HG03432 (cell line): ENCODE data around the gene GP1BA.

ENCODE experiments used
- ATAC-seq: cut with Tn5 transposase; IDR thresholded peaks from one replicate; pipeline ENCODE4 v1.9.1; 2021; ENCODE audit warnings: mild to moderate bottlenecking, moderate library complexity; ENCODE audit not compliant: unreplicated experiment

GP1BA gene

DNA sequence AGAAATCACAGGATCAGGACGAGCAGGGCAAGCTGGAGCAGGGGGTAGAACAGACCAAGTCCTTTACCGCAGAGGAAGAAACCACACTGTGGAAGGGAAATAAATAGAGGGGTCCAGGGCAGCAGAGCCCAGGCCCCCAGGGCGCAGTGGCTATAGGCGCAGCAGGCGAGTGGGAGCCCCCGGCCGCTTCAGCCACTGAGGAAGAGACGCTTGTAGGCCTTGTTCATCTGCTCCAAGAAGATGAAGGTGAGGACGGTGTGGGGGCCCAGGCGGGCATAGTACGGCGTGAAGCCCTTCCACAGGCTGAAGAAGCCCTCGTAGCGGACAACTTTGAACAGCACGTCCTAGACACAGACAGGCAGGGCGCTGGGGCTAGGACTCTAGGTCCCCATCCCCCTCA lies 5.5 kb downstream of the GP1BA start:
- ATAC-seq: no peak

- no peak for ATAC-seq
Observed at GRCh38 chr17:4938069-4938491, 6.0 kb downstream of the GP1BA start.

DNA sequence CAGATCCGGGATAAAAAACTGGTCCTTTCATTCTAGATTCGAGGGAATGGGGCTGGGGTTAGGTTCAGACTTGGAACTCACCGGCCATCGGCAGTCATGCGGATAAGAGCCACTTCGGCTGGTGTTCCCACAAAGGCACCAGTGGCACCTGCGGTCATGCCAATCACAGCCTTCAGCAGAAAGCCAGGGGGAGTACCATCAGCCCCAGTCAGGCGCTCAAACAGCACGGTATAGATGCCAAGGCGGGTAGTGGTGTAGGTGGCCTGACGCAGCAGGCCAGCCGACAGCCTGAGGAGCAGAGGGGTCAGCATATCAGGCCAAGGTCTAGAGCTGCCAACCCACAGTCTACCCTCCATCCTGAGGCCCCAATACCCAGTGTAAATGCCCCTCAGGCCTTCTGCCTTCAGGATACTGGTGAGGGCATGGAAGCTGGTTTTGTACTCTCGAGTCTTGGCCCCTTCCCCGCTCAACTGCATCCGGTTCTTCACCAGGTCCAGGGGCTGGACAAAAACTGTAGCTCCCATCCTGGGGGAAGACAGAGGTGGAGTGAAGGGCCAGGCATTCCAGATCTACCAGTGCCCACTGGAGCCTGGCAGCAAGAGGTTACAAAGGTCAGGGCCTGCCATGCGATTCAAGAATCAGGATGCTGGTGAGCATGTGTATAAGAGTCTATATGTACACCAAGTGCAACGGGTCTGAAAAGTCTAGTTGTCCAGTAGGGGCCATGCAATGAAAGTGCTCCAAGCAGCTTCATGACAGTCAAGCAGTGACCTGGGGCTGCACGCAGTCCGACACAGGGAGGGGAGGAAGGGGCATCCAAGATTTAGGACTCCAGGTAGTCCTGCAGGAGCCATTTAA lies 6.8 kb downstream of the GP1BA start:
- ATAC-seq: no peak

GRCh38 chr17:4939546-4939795 lies 7.4 kb downstream of the GP1BA start:
- ATAC-seq: peak; percentile 13

DNA sequence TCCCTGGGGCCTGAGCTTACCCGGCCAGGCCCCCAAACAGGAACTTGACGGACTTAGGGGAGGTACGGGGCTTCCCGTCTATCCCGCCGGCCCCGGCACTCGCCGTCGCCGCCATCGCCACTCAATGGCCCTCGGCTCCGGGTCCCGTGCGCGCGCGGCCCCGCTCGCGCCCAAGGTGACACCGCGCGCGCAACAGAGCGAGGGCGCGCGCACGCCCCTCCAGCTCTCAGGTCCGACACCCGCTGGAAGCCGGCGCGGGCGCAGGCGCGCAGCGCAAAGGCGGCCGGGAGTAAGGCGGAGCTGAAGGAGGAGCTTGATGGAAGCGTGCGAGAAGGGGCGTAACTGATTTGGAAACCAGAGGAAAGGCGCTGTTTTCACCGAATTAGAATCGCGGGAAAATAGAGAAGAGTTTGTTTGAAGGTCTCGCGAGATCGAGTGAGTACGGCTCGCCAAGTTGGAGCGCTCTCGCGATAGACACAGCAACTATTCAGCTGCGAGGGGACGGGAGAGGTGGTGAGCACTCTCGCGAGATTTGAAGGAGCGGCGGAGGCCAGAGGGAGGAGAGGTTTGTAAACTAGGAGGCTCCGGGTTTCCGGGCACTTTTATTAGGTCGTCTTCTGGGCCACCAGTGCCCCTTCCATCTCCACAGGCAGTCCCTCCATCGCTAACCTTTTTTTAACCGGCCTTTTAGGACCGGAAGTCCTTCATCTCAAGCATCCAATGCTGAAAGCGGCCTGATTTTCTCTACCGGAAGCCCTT lies 7.9 kb downstream of the GP1BA start, which contains the start of the genes RNF167 and SLC25A11:
TSS of gene RNF167 (plus strand) at position 473 of the 759 bp plus-strand sequence. CDS start 642 bp downstream, outside the sequence.
TSS of gene SLC25A11 (minus strand) at position 251 of the 759 bp plus-strand sequence. CDS start at position 115, 136 bp downstream.
- ATAC-seq: peak; percentile 77

DNA sequence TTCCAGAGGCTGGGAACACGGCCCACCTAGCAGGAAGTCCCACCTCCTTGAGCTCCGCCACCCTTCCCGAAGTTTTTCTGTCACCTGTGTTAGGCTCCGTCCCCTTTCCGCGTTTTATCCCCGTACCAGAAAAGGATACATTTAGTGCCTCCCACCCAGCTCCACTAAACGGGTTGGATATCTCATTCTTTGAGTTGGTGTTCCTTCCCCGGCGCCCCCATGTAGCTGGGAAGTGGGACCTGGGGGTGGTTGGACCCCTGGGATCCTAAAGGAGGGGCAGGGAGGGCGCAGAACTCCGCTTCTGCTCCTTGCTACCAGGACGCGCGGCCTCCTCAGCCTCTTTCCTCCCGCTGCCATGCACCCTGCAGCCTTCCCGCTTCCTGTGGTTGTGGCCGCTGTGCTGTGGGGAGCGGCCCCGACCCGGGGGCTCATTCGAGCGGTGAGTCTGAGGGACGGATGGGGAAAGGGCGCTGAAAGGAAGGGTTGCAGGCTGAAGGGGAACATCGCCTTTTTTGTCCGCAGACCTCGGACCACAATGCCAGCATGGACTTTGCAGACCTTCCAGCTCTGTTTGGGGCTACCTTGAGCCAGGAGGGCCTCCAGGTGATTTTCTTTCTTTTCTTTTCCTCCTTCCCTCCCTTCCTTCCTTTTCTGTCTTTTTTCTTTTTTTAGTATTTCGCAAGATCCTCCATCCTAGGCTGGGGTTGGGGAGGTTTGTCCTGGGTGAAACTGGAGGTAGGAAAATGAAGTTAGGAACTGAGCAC lies 8.7 kb downstream of the GP1BA start:
- ATAC-seq: no peak

- ATAC-seq: no peak
Observed at GRCh38 chr17:4941319-4941610, 9.2 kb downstream of the GP1BA start.

DNA sequence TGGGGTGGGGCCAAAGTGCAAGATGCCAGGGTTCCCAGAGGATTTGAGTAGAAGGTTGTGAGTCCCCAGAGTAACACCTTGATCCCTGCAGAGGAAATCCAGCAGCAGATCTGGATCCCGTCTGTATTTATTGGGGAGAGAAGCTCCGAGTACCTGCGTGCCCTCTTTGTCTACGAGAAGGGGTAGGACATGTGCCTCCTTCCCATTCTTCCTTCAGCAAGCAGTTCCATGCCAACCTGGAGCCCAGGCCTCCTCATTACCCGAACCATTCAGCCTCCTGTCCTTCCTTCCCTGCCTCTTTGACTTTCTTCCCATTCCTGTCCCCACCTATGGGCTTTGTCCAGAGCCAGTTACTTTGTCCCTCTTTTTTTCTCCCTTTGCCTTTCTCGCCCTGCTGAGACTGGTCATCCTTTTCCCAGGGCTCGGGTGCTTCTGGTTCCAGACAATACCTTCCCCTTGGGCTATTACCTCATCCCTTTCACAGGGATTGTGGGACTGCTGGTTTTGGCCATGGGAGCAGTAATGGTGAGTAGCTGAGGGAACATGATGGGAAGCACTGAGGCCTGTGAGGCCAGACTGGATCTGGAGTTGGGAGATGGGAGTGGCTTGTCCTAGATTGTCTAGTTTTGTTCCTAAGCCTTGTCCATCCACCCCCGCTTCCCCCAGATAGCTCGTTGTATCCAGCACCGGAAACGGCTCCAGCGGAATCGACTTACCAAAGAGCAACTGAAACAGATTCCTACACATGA lies 10.9 kb downstream of the GP1BA start:
- no peak for ATAC-seq

DNA sequence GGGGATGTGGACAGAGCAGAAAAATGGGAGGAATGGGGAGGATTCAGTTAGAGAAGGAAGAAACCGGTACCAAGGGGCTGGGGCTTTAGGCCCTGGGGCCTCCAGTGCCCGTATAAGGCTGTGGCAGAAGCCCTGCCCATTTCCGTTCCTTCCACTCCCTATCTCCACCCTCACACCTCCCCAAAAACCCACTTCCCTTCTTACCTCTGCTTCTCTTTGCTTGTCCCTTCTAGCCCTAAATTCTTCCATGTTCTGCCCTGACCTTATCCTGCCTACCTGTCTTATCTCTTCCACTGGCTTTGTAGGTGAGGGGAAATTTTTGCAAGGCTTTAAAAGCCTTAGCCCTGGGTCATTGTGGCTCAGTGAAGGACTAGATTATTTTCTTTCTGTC lies 12.1 kb downstream of the GP1BA start:
- ATAC-seq: no peak

DNA sequence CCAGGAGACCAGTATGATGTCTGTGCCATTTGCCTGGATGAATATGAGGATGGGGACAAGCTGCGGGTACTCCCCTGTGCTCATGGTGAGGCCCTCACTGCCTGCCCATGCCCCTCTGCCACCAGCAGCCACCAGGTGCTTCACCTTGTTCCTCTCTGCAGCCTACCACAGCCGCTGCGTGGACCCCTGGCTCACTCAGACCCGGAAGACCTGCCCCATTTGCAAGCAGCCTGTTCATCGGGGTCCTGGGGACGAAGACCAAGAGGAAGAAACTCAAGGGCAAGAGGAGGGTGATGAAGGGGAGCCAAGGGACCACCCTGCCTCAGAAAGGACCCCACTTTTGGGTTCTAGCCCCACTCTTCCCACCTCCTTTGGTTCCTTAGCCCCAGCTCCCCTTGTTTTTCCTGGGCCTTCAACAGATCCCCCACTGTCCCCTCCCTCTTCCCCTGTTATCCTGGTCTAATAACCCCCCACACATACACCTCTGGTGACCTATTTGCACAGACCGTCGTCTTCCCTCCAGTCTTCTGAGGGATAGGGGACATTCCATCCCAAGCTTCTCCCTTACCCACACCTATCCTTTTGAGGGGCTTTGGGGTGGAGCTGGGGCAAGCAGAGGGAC lies 12.6 kb downstream of the GP1BA start:
- no peak for ATAC-seq

DNA sequence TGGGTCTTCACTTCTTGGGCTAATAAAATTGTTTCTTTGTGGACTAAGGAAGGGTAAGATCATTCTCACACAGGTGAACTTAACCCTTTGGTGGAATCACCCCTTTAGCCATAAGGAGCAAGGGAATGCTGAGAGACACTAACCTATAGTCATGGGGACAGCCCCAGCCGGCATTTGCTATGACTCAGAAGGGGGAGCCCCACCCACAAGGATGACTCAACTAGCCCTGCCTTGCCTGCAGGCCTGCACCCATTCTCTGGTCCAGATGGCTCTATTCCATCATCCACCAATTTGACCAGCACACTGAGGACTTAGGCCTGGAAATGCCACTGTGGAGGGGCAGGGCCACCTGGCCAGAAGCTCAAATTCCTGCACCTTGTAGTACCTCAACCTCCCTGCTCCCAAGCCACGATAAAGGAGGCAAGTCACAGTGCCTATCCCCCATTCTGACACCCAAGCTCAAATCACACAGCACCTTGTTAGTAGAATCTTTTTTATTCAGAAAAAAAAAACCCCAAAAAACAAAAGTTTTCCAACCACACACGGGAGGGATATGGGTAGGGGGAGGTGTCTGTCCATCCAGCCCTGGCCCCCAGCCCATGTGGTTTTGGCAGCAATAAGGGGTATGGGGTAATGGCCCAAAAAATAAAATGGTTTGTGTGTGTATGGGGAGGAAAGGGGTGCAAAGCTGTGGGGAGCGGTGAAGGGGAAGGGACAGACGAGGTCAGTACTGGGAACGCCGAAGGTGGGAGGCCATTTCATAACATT lies 13.3 kb downstream of the GP1BA start:
- ATAC-seq: peak; percentile 19

- no peak for ATAC-seq
Observed at GRCh38 chr17:4945944-4946280, 13.8 kb downstream of the GP1BA start.

DNA sequence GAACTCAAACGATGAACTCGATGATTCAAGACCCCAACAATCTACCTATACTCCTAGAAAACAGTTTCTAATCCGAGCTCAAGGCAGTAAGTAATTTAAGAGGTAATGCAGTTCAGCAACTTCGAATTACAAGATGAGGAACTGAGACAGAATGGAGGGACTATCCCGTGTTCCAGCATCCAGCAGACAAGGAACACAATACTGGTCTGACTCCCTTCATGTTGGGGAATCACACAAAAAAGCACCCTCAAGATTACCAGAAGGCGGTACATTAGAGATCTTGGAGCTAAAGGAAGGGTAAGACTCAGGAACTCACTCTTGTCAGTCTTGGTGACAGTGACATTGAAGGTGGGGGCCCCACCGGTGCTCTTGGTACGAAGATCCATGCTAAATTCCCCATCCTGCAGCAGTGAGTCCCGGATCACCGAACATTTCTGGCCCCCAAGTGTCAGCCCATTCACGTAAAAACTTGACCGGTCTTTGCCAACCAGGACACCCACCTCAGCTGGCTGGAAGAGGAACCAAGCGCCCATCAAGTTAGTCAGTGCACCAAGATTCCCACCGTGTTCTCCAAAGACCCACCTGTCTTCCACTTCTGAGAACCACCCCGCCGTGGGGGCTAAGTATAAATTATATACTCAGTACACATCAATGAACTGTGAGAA lies 14.4 kb downstream of the GP1BA start:
- no peak for ATAC-seq

DNA sequence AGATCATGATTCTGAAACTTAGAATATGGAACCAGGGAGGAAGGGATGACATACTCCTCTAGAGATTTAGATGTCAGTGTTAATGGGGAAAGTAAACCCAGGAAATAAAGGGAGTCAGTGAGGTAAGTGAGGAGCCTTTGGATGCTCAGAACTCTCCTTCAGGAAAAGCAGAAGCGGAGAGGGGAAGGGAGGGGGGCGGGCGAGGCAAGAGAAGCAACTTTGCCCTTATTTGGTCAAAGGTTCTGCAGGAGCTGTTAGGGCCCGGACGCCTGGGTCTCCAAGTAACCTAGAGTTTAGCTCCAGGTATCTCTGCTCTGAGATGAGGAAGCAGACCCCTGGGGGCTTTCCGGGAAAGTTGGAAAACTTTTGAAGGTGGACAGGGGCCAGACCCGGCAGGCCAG lies 14.9 kb downstream of the GP1BA start:
- ATAC-seq: no peak

DNA sequence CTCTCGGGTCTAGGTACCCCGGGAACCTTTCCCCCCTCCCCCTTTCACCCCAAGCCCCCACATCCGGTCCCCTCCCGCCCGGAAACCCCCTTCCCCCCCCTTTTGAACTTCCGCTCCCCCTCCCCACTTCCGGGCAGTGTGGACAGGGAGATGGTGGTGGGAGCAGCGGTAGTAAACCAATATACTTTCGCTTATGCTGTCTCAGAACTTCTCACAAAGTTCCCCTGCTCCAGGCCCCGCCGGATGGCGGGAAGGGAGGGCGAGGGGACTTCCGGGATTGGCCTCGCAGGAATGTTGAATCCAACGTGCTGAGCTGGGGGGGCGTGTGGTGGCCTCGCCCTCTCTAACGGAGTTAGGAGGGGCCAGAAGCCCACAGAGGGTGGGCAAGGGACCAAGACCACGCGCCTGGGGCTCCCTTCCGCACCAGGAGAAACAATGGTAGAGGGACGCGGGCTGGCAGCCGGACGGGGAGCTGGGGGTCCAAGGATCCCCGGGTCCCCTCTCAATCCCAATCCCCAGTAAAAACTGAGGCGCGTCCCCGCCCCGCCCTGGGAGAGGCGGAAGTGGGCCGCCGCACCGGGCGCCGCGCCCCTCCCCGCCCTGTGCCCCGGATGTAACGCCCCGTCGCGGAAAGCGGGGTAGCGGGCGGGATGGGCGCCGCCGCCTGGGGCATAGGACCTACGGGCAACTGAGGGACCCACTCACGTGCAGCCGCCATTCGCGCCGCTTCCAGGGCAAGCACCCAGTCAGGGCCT lies 15.5 kb downstream of the GP1BA start:
- peak; percentile 22 for ATAC-seq

- peak; percentile 19 for ATAC-seq
Observed at GRCh38 chr17:4948166-4948930, 16.3 kb downstream of the GP1BA start, which contains the start of gene PFN1. Gene PFN1, minus strand, starts transcription at chr17:4948530. Its CDS starts 136 bp downstream, at chr17:4948394.

- ATAC-seq: peak; percentile 35
Observed at GRCh38 chr17:4948931-4949320, 16.8 kb downstream of the GP1BA start.
